HG03280 (cell line): Measurements from ENCODE around the gene KIAA0513.
"Not testable (repeated sequence)": the region's sequence is repeated elsewhere in the genome, so short reads cannot be mapped to it uniquely, and the experiment has no call there.

Source experiments
- ATAC-seq: cut with Tn5 transposase; IDR thresholded peaks from one replicate; pipeline ENCODE4 v1.9.1; 2021; ENCODE audit warnings: mild to moderate bottlenecking, moderate library complexity; ENCODE audit not compliant: unreplicated experiment

The KIAA0513 gene

DNA sequence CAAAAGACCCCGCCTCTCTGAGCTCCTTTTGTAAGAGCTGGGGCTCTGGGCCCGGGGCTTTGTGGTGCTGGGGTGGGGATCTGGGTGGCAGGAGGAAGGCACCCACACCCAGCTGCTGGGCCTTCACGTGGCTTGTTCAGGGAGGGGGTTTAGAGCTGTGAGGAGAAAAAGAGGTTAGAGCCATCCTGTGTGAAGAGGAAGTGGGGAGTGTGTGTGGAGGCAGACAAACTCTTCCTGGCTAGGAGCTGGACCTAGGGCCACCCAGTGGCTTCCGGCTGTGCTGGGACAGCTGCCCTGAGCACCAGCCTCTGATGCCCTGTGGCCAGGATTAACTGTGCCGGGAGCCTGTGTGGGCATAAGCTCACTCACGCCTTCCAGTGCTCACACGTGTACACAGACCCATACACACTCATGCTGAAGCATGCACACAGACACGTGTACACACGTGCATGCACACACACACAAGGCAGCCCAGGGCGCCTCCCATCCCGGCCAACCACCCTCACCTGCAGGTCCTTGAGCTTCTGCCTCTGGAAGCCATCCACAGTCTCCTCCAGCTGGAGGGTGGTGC is 77.3 kb downstream of the KIAA0513 start:
- no peak for ATAC-seq

- no peak for ATAC-seq
Observed at GRCh38 chr16:85105475-85105874, 77.9 kb downstream of the KIAA0513 start.

DNA sequence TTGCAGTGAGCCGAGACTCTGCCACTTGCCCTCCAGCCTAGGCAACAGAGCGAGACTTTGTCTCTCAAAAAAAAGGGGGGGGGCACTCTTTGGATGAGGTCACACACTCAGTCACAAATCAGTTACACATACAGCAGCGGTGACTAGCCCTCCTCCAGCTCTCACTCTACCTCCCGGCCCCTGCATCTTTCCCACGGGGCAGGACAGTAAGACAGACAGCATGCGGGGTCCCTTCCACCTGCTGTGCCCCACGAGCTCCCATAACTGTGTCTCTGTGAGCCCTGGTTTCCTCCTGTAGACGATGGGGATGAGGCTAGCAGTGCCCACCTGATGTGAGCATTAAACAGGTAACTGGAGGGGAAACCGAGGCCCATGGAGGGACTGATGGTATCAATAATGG is 79.5 kb downstream of the KIAA0513 start:
- no peak for ATAC-seq

DNA sequence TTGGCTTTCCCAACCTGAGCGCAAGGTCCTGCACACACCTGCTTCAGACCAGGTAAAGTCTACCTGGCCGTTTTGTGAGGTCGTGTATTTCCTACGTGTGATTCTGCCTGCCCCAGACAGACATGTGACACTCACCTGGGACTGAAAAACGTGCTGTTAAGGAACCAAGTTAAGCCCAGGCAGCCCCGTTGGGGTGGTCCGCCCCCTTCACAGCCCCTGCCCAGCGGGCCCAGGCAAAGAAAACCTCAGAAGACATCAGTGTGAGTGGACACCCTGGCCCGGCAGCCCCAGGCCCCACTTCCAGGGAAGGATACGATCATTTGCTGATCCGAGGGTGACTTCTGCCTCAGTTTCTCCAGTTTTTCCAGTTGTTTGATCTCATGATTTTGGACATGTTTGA is 79.9 kb downstream of the KIAA0513 start:
- no peak for ATAC-seq

DNA sequence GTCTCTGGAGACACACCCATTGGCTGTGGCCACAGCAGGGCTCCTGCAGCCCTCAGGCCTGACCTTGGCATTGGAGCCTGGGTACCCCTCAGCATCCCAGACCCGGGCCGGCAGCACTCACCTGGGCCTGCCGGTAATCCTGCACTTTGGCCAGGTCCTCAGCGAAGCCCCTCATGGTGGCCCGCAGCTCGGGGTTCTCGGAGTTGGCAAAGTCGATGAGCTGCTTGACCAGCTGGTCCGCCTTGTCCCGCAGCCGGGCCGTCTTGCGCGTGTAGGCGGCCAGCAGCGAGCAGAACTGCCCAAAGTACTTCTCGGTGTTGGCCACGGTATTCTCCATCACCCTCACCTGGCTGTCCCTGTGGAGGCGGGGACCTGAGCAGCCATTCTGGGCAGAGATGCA is 82.5 kb downstream of the KIAA0513 start:
- ATAC-seq = no peak

DNA sequence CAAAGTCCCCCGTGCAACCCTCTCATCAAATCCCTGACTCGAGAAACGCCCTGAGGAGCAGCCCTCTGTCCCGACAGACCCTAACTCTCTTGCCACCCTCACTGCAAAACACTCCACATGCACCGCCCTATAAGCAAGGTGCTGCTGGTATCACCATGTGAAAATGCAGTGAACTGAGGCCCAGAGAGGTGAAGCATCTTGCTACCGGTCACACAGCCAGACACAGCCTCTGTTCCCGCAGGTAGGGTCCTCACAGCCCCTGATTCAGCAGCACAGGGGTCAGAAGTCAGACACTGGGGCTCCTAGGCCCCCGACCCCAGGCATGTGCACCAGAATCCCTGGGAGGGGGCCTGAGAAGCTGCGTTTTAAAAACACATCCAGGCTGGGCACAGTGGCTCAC is 83.6 kb downstream of the KIAA0513 start:
- no peak for ATAC-seq

- ATAC-seq = no peak
Observed at GRCh38 chr16:85112364-85112763, 84.8 kb downstream of the KIAA0513 start, which contains the start of gene CIBAR2. Gene CIBAR2 (minus strand): TSS chr16:85112472. CDS start chr16:85112352, 120 bp downstream.

- ATAC-seq = no peak
Observed at GRCh38 chr16:85113168-85113733, 85.7 kb downstream of the KIAA0513 start.

DNA sequence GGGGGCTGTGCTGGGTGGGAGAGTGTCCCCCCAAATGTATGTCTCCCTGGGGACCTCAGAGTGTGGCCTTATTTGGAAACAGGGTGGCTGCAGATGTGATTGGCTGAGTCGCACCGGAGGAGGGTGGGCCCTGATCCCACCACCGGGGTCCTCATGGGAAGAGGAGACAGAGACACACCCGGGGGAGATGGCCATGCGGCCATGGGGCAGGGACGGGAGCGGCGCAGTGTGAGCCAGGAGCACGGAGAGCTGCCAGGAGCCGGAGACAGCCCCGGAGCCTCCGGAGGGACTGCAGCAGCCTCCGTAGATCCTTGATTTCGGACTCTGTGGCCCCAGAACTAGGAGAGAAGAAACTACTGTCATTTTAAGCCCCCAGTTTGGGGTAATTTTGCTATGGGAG is 86.3 kb downstream of the KIAA0513 start:
- ATAC-seq = no peak

DNA sequence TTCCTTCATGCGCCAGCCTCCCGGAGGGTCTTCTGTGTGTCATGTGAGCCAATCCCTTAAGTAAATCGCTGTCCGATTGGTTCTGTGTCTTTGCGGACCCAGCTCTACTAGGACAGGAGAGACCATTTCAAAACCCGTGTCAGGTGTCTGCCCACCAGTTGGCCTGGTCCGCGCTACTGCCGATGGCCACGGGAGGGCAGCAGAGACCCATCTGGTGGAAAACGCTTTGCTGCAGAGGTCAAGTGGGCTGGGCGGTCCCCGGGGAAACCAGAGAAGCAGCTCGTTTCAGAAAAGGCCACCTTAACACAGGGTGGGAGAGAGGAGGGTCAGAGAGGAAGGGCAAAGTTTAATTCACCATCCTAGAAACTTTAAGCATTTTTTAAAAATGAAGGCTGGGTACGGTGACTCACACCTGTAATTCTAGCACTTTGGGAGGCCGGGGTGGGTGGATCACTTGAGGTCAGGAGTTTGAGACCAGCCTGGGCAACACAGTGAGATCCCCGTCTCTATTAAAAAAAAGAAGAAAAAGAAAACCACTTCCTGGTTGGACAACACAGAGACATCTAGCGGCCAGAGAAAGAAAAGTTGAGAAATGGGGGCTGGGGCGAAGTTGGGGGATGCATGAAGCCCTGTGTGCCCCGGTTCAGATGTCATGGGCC is 87.4 kb downstream of the KIAA0513 start:
- peak; percentile 72 for ATAC-seq

- ATAC-seq = no peak
Observed at GRCh38 chr16:85117418-85117817, 89.8 kb downstream of the KIAA0513 start.

- ATAC-seq = no peak
Observed at GRCh38 chr16:85120006-85120340, 92.4 kb downstream of the KIAA0513 start.

GRCh38 chr16:85123441-85123840 is 95.8 kb downstream of the KIAA0513 start:
- ATAC-seq = not testable (repeated sequence)

- no peak for ATAC-seq
Observed at GRCh38 chr16:85123891-85124635, 96.5 kb downstream of the KIAA0513 start.

- ATAC-seq = no peak
Observed at GRCh38 chr16:85124636-85125346, 97.2 kb downstream of the KIAA0513 start.

DNA sequence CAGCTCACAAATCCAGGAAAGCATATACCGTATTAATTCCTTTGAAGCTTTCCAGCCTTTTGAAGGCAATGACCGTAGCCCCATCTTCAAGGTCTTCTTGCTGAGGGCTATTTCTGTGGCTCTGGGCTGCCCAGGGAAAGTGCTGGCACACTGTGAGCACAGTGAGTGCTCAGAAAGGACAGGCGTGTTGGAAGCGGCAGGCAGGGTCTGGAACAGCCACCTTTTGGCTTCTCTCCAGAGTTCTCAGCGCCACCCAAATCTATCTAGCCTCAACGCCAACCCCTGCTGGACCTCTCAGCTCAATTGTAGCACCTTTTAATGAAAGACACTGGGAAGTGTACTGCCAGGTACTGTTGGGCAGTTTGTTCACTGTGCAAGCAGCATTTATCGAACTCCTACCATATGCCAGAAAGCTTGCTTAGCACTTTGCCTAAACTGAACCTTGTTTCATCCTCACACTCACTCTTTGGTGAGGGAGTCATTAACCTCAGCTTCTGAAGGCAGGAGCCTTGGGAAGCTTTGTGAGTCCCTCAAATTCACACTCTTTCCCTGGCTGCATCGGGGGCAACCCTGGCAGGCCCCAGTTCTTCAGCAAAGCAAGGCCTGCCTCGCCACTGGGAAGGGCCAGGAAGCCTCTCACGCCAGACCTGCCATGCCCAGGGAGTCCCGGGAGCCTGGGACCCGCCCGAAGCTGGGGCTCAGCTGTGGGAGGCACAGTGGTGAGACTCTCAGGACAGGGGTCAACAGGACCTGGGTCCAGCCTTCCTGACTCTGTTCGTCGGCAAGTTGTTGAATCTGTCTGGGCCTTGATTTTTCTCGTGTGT is 98.2 kb downstream of the KIAA0513 start:
- no peak for ATAC-seq

DNA sequence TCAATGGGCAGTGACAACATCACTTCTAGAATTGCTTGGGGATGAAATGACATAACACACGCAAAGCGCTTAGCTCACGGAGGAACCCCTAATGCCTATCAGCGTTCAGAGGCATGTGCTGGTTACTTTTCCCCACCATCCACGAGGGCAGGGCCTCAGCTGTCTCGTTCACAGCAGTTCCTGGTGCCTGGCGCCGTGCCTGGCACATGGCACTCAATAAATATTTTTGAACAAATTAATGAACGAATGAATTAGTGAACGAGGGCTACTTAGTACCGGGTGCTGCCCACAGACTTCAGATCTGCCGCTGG is 98.8 kb downstream of the KIAA0513 start:
- ATAC-seq = no peak

DNA sequence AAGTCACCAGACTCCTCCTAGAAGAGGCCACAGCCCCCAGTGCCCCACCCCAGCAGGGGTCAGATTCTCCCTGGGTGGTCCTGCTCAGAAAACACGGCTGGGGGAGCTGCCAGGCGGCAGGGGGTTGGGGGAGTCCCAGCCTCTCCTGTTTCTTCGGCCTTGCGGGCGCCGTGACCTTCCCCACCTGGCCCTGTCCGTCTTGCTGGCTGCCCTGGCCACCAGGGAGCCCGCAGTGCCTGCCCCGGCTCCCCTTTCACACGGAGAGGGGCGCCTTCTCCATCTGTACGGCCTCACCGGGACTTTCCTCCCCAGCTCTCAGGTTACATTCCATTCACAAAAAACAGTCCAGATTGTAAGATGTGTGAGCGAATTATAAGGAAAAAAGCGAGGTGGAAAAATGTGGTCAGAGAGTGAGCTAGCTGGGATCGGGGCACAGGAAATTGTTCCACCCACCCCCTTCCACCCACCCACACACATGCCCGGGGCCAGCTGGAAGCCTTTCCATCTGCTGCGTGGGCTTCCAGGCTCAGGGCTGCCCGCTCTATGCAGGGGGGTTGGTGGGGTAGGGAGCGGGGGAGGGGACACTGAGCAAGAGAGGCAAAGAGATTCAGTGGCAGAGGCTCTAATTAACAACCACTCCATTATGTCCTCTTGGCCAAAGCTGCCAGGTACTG is 99.2 kb downstream of the KIAA0513 start:
- ATAC-seq = no peak

DNA sequence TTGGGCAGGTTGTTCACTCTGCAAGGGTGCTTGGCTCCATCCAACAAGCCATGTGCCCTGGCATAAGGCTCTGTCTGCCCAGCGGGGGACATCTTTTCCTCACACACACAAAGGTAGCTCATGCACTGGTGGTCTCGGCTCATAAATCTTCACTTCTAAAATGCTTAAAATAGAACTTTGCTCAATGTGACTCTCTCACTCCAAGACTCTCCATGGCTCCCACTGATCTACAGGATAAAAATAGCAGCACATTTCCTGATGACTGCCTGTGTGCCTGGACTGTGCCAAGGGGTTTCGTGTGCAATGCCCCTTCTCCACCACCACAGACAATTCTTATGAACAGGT is 99.8 kb downstream of the KIAA0513 start:
- ATAC-seq = no peak
